Stimulated activated CD4-positive, alpha-beta T cell treated with anti-CD3 and anti-CD28 coated beads, Interleukin-4, amount 100 ng/mL, for 24 hours (primary cell): ENCODE measurements around the gene LPA.
"Not testable (repeated sequence)": the region's sequence is repeated elsewhere in the genome, so short reads cannot be mapped to it uniquely, and the experiment has no call there.

Source experiments
- DNase-seq: peaks from one replicate; pipeline ENCODE4 v3.0.0-alpha.2; 2020

The LPA gene

DNA sequence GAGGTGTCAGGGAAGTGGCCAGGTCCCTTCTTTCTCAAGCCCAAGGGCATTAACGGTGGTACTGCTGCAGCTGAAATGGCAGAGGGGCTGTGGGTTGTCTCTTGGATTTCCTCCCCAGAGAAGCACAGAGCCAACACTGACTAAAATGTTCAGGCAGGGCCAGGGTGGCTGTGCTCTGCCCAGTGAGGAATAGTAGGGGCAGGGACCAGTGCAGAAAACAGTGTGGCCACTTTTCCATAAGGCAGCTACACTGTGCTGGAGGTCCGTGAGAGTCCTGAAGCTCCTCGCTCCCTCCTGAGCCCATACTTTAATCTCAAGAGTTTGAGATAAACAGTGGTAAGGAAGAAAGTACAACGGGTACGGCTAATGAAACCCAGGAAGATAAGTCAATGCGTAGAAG, 4.5 kb downstream of the LPA start:
- DNase-seq = no peak

- no peak for DNase-seq
Observed at GRCh38 chr6:160634706-160635105, 29.4 kb downstream of the LPA start.

DNA sequence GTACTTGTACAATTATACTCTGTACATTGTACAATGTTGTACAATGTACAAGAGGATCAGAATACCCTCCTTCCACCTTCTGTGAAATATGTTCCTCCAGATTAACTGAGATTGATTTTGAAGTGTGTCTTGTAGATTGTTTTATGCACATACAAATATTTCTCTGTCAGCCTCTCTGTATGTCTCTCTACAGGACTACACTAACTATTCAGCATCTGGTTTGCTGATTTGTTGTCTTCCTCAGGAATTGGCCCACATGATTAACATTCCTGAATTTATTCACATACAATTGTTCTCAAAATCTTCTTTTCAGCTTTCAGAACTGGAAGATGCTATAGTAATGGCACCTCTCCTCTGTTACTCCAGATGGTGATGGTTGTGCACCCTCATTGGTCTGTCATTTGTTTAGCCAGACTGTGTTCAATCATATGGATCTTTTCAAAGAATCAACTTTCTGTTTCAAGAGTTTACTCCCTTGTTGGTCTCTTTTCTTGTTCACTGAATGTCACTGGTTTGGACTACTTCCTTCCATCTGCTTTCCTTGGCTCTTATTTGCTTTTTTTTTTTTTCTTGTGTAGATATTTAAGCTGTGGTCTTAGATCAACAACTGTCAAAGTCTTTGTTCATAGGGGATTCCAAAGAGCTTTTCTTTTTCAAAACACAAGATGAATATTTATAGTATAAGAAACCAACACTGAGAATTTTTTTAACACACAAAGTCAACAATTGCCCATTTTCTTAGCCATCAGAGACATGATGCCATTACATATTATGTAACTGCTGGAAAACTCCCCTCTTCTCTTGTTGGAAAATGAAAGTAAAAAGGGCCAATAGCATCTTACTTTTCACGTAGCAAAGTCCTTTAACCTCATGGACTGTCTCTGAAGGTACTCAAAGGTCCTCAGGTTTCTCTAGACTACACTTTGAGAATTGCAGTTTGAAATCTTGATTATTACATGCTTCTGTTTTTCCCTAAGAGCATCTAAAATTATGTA, 67.9 kb downstream of the LPA start:
- DNase-seq = no peak

GRCh38 chr6:160595297-160595696, 68.8 kb downstream of the LPA start:
- not testable (repeated sequence) for DNase-seq

DNA sequence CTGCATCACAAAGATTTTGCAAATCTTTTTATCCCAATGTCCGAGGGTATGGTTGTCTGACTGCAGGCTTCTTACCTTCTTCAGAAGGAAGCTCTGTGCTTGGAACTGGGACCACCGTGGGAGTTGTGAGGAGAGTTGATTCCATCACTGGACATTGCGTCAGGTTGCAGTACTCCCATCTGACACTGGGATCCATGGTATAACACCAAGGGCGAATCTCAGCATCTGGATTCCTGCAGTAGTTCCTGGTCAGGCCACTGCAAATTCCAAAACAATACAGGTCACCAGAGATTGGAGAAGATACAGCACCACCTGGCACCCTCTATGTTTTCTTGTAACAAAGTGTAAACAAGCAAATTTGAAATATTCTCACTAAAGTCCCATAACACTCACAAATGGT, 77.7 kb downstream of the LPA start:
- DNase-seq = no peak

DNA sequence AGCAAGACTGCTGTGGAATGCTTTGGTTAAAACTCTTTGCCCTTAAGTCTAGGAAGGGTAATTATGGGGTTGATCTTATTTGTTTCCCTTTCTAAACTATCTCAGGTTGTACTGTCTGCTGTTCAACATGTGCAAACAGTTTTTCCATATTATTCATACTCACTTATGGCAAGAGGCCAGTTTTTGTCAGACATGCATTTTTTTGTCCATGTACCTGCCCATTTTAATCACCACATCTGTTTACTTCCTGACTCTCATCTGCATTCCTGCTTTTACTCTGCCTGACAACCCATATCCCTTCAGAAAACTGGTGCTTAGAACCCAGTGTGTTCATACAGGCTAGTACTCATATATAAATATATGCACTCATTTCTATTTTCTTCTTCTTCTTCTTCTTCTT, 80.3 kb downstream of the LPA start:
- DNase-seq = no peak

DNA sequence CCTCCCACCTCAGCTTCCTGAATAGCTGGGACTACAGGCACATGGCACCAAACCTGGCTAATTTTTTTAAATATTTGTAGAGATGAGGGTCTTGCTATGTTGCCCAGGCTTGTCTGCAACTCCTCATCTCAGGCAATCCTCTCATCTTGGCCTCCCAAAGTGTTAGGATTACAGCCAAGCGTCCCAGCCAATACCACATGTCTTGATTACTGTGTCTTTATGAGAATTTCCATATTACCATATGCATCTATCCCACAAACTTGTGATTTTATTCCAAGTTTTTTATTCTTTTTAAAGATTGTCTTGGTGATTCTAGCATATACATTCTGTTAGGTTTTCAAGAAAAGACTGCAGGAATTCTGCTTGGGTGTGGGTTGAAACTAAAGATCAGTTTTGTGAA, 82.7 kb downstream of the LPA start:
- no peak for DNase-seq

GRCh38 chr6:160578515-160578914, 85.6 kb downstream of the LPA start:
- DNase-seq = not testable (repeated sequence)

- DNase-seq = no peak
Observed at GRCh38 chr6:160573943-160574342, 90.1 kb downstream of the LPA start.

DNA sequence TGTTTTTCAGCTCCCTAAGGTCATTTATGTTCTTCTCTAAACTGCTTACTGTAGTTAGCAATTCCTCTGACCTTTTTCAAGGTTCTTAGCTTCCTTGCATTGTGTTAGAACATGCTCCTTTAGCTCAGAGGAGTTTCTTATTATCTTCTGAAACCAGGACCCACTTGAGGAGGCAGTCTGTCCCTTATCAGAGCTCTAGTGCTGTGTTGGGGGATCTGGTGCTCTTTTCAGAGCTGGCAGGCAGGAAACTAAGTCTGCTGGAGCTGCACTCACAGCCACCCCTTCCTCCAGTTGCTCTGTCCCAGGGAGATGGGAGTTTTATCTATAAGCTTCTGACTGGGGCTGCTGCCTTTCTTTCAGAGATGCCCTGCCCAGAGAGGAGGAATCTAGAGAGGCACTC, 92.9 kb downstream of the LPA start:
- DNase-seq = not testable (repeated sequence)

- no peak for DNase-seq
Observed at GRCh38 chr6:160544802-160545201, 119.3 kb downstream of the LPA start.

GRCh38 chr6:160535270-160535669, 128.8 kb downstream of the LPA start:
- DNase-seq = no peak

DNA sequence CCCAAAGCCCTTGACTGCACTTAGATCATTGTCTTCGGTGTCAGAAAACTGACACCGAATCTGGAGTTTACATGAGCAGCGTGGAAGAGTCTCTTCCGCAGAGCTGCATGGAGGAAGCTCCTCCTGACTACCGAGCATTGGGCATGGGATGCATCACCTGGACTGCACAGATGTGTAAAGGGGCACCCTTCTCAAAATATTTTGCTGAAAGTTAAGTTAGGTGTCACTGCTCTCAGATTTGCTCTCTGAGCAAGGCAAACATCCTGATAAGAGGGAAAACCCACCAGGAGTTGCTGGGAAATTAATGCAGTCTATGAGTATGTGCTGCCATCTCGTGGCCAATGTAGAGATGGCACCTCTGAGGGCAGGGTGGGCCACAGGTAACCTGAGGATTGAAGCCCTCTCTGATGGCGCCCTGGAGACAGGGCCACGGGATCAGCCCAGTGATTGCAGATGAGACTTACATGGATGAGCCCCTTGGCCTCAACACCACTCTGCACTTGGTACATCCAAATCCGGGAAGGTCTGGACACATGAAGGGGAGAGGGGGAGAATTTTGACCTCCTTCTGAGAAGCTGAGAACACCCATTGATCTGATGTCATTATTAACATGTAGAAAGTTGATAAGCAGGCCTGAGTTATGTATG, 129.9 kb downstream of the LPA start:
- DNase-seq = peak; percentile 65

DNA sequence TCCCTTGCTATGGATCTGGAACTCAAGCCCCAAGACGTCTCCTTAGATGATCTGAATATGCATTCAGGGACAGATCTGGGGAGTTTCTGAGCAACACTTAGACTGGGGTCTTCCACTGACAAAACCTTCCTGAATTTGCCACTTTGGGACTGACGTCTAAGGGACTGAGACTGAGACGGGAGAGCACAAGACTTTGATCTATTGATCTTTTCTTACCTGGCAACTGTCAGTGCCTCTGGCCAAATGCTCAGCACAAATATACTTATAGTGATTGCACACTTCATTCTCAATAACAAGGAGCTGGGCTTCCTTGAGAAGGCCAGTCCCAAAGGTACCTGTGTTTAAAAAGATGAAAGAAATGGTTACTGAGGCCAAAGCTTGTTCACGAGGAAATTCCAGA, 131.8 kb downstream of the LPA start:
- DNase-seq = no peak

- DNase-seq = no peak
Observed at GRCh38 chr6:160531826-160532225, 132.2 kb downstream of the LPA start.

DNA sequence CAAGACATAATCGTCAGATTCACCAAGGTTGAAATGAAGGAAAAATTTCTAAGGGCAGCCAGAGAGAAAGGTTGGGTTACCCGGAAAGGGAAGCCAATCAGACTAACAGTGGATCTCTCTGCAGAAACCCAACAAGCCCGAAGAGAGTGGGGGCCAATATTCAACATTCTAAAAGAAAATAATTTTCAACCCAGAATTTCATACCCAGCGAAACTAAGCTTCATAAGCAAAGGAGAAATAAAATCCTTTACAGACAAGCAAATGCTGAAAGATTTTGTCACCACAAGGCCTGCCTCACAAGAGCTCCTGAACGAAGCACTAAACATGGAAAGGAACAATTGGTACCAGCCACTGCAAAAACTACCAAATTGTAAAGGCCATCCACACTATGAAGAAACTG, 134.6 kb downstream of the LPA start:
- DNase-seq = not testable (repeated sequence)

DNA sequence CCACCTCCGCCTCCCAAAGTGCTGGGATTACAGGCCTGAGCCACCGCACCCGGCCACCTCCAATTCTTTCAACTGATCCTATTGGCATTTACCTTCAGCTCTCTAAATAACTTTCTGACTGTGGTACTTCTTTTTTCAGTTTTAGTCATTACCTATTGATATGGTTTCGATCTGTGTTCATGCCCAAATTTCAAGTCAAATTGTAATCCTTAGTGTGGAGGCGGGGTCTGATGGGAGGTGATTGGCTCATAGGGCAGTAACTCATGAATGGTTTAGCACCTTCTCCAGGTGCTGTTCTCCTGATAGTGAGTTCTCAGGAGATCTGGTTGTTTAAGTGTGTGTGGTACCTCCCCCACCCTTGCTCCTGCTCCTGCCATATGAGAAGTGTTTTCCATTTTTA, 140.9 kb downstream of the LPA start:
- DNase-seq = peak; percentile 26

DNA sequence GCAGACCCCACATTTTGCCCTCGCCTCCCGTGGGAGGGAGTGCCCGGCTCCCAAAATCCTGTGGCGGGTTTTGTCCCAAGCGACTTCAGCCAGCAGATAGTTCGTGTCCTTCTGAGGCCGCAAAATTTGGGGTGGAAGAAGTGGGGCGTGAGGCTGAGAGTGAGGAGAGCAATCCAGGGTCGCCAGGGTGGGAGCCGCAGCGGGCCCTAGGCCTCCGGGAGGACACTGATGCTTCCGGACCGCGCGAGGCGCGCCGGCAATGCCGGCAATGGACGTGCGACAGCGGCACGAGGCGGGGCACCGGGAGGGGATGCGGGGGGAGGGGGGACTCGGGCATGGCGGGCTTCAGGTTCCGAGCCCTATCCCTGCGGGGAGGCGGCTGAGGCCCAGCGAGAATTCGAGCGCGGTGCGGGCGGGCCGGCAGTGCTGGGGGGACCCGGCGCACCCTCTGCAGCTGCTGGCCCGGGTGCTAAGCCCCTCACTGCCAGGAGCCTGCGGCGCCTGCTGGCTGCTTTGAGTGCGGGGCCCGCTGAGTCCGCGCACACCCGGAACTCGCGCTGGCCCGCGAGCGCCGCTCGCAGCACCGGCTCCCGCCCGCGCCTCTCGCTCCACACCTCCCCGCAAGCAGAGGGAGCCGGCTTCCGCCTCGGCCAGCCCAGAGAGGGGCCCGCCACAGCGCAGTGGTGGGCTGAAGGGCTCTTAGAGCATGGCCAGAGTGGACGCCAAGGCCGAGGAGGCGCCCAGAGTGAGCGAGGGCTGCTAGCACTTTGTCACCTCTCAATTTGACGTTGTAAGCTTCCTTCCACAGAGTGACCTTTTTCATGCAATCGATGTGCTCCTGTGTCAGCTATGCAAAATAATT, 143.8 kb downstream of the LPA start:
- DNase-seq = peak; percentile 83

GRCh38 chr6:160519603-160520042, 144.5 kb downstream of the LPA start:
- DNase-seq = no peak

DNA sequence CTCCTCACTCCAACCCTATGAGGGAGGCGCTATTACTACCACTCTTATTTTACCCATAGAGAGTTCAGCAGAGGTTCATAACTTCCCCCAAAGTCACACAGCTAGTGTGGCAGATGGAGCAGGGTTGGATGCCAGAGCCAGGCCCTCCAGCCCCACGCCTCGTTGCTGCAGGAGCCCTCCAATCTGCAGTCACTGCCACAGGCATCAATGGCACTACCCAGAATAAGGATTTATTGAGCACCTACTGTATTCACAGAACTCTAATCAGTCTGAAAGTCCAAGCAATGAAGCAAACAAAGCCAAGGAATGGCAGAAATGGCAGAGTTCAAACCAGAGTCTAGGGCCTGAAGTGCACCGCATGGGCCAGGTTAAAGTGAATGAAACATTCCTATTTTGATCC, 144.9 kb downstream of the LPA start:
- DNase-seq = no peak

GRCh38 chr6:160513836-160514235, 150.2 kb downstream of the LPA start:
- DNase-seq = no peak

- DNase-seq = no peak
Observed at GRCh38 chr6:160510976-160511617, 153.0 kb downstream of the LPA start.

DNA sequence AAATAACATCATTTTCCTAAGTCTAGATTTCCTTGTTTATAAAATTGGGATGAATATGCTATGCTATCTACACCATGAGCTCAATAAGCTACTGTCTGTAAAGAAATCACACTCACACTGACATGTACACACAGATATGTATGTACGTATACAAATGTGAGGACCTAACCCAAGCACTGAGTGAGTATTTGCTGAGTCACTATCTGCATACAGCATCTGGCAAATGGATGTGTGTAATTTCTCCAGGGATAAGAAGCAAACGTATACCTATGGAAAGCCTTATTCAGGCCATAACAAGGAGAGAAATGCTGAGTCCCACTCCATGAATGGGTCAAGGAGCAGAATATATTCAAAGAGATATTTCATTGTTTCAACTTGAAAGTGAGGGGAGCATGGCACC, 153.9 kb downstream of the LPA start:
- DNase-seq = no peak
